ENCODE measurements around the gene MAP3K19. TPM values are rescaled to one million over a fixed set of nuclear protein-coding genes. Genes with fewer than 3 reads are reported as not detected.

MAP3K19 gene
- total and polyA plus RNA-seq, 10 of the 15 experiments (the other 5 are each of a cell fraction or from before 2014, with no cell fraction given), result 0.05 TPM; not detected in 9

- TF ChIP-seq PKNOX1 (IDR thresholded peaks at IDR 0.05) (peak; percentile 16; the same call in 1 of the 2 replicates), HDGF (IDR thresholded peaks at IDR 0.05) (peak; percentile 90), ZNF592 (IDR thresholded peaks at IDR 0.05) (no peak), BHLHE40 (IDR thresholded peaks at IDR 0.05; ENCODE audit: borderline replicate concordance in 1 of 2, low read depth in 2 of 2, low read length in 1 of 2) (peak; percentile 49 to 72; a peak in 3 of 4 replicates), MYC (IDR thresholded peaks at IDR 0.05; ENCODE audit: insufficient read depth, insufficient read length, insufficient replicate concordance, low read length, severe bottlenecking) (peak; percentile 32), BCL3 (IDR thresholded peaks at IDR 0.05; ENCODE audit: borderline replicate concordance, insufficient read depth, low read depth, low read length, poor library complexity, severe bottlenecking) (no peak), CTCF (IDR thresholded peaks at IDR 0.05 in 2 of 3, conservative IDR thresholded peaks at IDR 0.05 in 1 of 3; ENCODE audit: control insufficient read depth in 2 of 3, extremely low read depth in 1 of 3, insufficient read depth in 1 of 3, low read depth in 3 of 3, low read length in 3 of 3) (no peak), E2F8 (IDR thresholded peaks at IDR 0.05; ENCODE audit: low read depth, partially characterized antibody) (no peak), ATF7 (IDR thresholded peaks at IDR 0.05; ENCODE audit: low read depth) (peak; percentile 43; the same call in 1 of the 2 replicates), IKZF1 (conservative IDR thresholded peaks at IDR 0.05) (peak; percentile 97), ZBED1 (IDR thresholded peaks at IDR 0.05; ENCODE audit: borderline replicate concordance) (no peak), FOXK2 (IDR thresholded peaks at IDR 0.05) (peak; percentile 42; the same call in 1 of the 2 replicates), STAT3 (IDR thresholded peaks at IDR 0.05; ENCODE audit: low read depth, low read length) (no peak), JUNB (IDR thresholded peaks at IDR 0.05) (no peak), SREBF1 (IDR thresholded peaks at IDR 0.05; ENCODE audit: low read length) (no peak), ZNF622 (IDR thresholded peaks at IDR 0.05) (no peak), ETV6 (conservative IDR thresholded peaks at IDR 0.05 in 1 of 2, IDR thresholded peaks at IDR 0.05 in 1 of 2; ENCODE audit: borderline replicate concordance in 1 of 2, low read depth in 1 of 2) (no peak)
These were observed 128.5 kb downstream of the MAP3K19 start, which contains the start of gene CCNT2 (continued) for GRCh38 chr2:134918526-134919340.

Measured in GM12878 (cell line).